HS-27A (cell line): ENCODE results near the gene ANKFY1.

Experiments
- DNase-seq: peaks from one replicate; pipeline ENCODE4 v3.0.0-alpha.2; 2012; ENCODE audit warnings: low read depth, missing footprints

Gene ANKFY1

GRCh38 chr17:4263282-4264215, at the start of gene ANKFY1:
ANKFY1 (minus strand) TSS chr17:4263979; CDS start chr17:4263941, 38 bp downstream.
- DNase-seq = peak; percentile 78

GRCh38 chr17:4310354-4311060, 46.7 kb upstream of the ANKFY1 start:
- no peak for DNase-seq

- no peak for DNase-seq
Observed at GRCh38 chr17:4309897-4310296, 46.1 kb upstream of the ANKFY1 start.

GRCh38 chr17:4307179-4307930, 43.6 kb upstream of the ANKFY1 start:
- DNase-seq = no peak

GRCh38 chr17:4305224-4305623, 41.4 kb upstream of the ANKFY1 start:
- DNase-seq = no peak

GRCh38 chr17:4304417-4305027, 40.7 kb upstream of the ANKFY1 start:
- no peak for DNase-seq

- no peak for DNase-seq
Observed at GRCh38 chr17:4301066-4301465, 37.3 kb upstream of the ANKFY1 start.

- DNase-seq = no peak
Observed at GRCh38 chr17:4297351-4297750, 33.6 kb upstream of the ANKFY1 start.

GRCh38 chr17:4295686-4296085, 31.9 kb upstream of the ANKFY1 start:
- no peak for DNase-seq

- no peak for DNase-seq
Observed at GRCh38 chr17:4293572-4293971, 29.8 kb upstream of the ANKFY1 start.

- DNase-seq = no peak
Observed at GRCh38 chr17:4287710-4288109, 23.9 kb upstream of the ANKFY1 start.

GRCh38 chr17:4276514-4276913, 12.7 kb upstream of the ANKFY1 start:
- no peak for DNase-seq

GRCh38 chr17:4272972-4273368, 9.2 kb upstream of the ANKFY1 start:
- no peak for DNase-seq

GRCh38 chr17:4272213-4272971, 8.6 kb upstream of the ANKFY1 start:
- no peak for DNase-seq

GRCh38 chr17:4270736-4271135, 7.0 kb upstream of the ANKFY1 start:
- DNase-seq = no peak

GRCh38 chr17:4269915-4270314, 6.1 kb upstream of the ANKFY1 start:
- no peak for DNase-seq

GRCh38 chr17:4267402-4267801, 3.6 kb upstream of the ANKFY1 start:
- DNase-seq = no peak

- no peak for DNase-seq
Observed at GRCh38 chr17:4266550-4266949, 2.8 kb upstream of the ANKFY1 start.

GRCh38 chr17:4262703-4263102, 1.1 kb downstream of the ANKFY1 start:
- DNase-seq = no peak

- no peak for DNase-seq
Observed at GRCh38 chr17:4261452-4261851, 2.3 kb downstream of the ANKFY1 start.

GRCh38 chr17:4258867-4259266, 4.9 kb downstream of the ANKFY1 start:
- no peak for DNase-seq
